ENCODE data around the gene DNAJC3.
"Not testable (repeated sequence)": the region's sequence is repeated elsewhere in the genome, so short reads cannot be mapped to it uniquely, and the experiment has no call there.

Gene DNAJC3

GRCh38 chr13:95716231-95716630, 39.3 kb downstream of the DNAJC3 start:
- no peak for DNase-seq

- DNase-seq = no peak
Observed at GRCh38 chr13:95722241-95722640, 45.3 kb downstream of the DNAJC3 start.

GRCh38 chr13:95723438-95723837, 46.5 kb downstream of the DNAJC3 start:
- no peak for DNase-seq

- no peak for DNase-seq
Observed at GRCh38 chr13:95724252-95724651, 47.3 kb downstream of the DNAJC3 start.

GRCh38 chr13:95726876-95727275, 49.9 kb downstream of the DNAJC3 start:
- no peak for DNase-seq

- no peak for DNase-seq
Observed at GRCh38 chr13:95728957-95729356, 52.0 kb downstream of the DNAJC3 start.

GRCh38 chr13:95734124-95734523, 57.2 kb downstream of the DNAJC3 start:
- no peak for DNase-seq

- DNase-seq = not testable (repeated sequence)
Observed at GRCh38 chr13:95740071-95740978, 63.4 kb downstream of the DNAJC3 start.

- no peak for DNase-seq
Observed at GRCh38 chr13:95740979-95741320, 64.0 kb downstream of the DNAJC3 start.

- no peak for DNase-seq
Observed at GRCh38 chr13:95741584-95742563, 64.9 kb downstream of the DNAJC3 start.

- no peak for DNase-seq
Observed at GRCh38 chr13:95743192-95743591, 66.3 kb downstream of the DNAJC3 start.

GRCh38 chr13:95745289-95745688, 68.3 kb downstream of the DNAJC3 start:
- DNase-seq = no peak

GRCh38 chr13:95745752-95746151, 68.8 kb downstream of the DNAJC3 start:
- no peak for DNase-seq

- DNase-seq = no peak
Observed at GRCh38 chr13:95749545-95749944, 72.6 kb downstream of the DNAJC3 start.

- DNase-seq = no peak
Observed at GRCh38 chr13:95752677-95753076, 75.7 kb downstream of the DNAJC3 start.

GRCh38 chr13:95754069-95754468, 77.1 kb downstream of the DNAJC3 start:
- DNase-seq = no peak

GRCh38 chr13:95756072-95756471, 79.1 kb downstream of the DNAJC3 start:
- DNase-seq = no peak

- not testable (repeated sequence) for DNase-seq
Observed at GRCh38 chr13:95762626-95763025, 85.7 kb downstream of the DNAJC3 start.

- DNase-seq = no peak
Observed at GRCh38 chr13:95763601-95764000, 86.7 kb downstream of the DNAJC3 start.

GRCh38 chr13:95771905-95772304, 95.0 kb downstream of the DNAJC3 start:
- no peak for DNase-seq

- DNase-seq = no peak
Observed at GRCh38 chr13:95779522-95779921, 102.6 kb downstream of the DNAJC3 start.

- DNase-seq = no peak
Observed at GRCh38 chr13:95781016-95781415, 104.1 kb downstream of the DNAJC3 start.

GRCh38 chr13:95781940-95782339, 105.0 kb downstream of the DNAJC3 start:
- not testable (repeated sequence) for DNase-seq

- no peak for DNase-seq
Observed at GRCh38 chr13:95783747-95784146, 106.8 kb downstream of the DNAJC3 start.
